HepG2 (cell line): ENCODE results near the gene TPO. TPM values are rescaled to one million over a fixed set of nuclear protein-coding genes. Genes with fewer than 3 reads are reported as not detected.

ENCODE experiments used
- ATAC-seq: fragments of 200-7000 bp; cut with Tn5 transposase; 3 replicates; pipeline ENCODE4 v1.9.1; 2020; ENCODE audit warnings: mild to moderate bottlenecking, moderate library complexity
- BruUV-seq: library from RNA; stranded (reverse); fragments of 400-500 nt; replicated peaks from 2 replicates; lab custom pipeline; 2021; lab: Mats Ljungman, UMichigan
- CTCF ChIA-PET: fragments of 300-600 bp; formaldehyde crosslinking; extraction: SDS; loops from one replicate; lab custom pipeline; 2021; ENCODE audit warnings: low total read pairs, inconsistent platforms, low intra/inter-chr PET ratio; lab: Yijun Ruan, JAX
- POLR2A ChIA-PET: fragments of 350-600 bp; sonication (Branson Sonifier 250); formaldehyde crosslinking; loops from one replicate; lab custom pipeline; 2020; ENCODE audit warnings: antibody characterized with exemption, inconsistent platforms; lab: Yijun Ruan, JAX
- DNase-seq: peaks from one replicate; pipeline ENCODE4 v3.0.0-alpha.2; 2015; ENCODE audit warnings: low spot score
- FAIRE-seq: peaks from 3 replicates; lab custom pipeline; 2011; peaks lifted over from hg19 to GRCh38; lab: Jason Lieb, UNC
- H2AFZ ChIP-seq: one replicate; pipeline ENCODE4 v1.6.1; 2011; ENCODE audit warnings: low read length, inconsistent platforms
- H3K27ac ChIP-seq: fragments of 300-600 bp; 3 replicates; pipeline ENCODE4 v1.8.0; 2011; ENCODE audit warnings: mixed run types, mild to moderate bottlenecking, mixed read lengths, low read length, inconsistent platforms; ENCODE audit not compliant: insufficient read depth; ENCODE audit errors: extremely low read length
- H3K27me3 ChIP-seq, 2 experiments: fragments of 200-600 bp in 1 of 2; 2 replicates in 1 of 2; 3 replicates in 1 of 2; pipeline versions ENCODE4 v1.6.0 to v1.8.0; 2011; ENCODE audit warnings: low read length in 2 of 2, mild to moderate bottlenecking in 2 of 2, moderate library complexity in 2 of 2, inconsistent platforms in 1 of 2; ENCODE audit not compliant: insufficient read depth in 2 of 2, control insufficient read depth in 1 of 2
- H3K36me3 ChIP-seq, 2 experiments: fragments of 200-600 bp in 1 of 2; replicated peaks in 1 of 2; 2 replicates in 1 of 2; 3 replicates in 1 of 2; pipeline versions ENCODE4 v1.5.1 to v1.8.0; 2011; ENCODE audit warnings: low read length in 2 of 2, inconsistent platforms in 1 of 2; ENCODE audit not compliant: insufficient read depth in 2 of 2, control insufficient read depth in 1 of 2
- H3K4me1 ChIP-seq: 2 replicates; pipeline ENCODE4 v1.5.1; 2012; ENCODE audit warnings: low read length, inconsistent platforms; ENCODE audit not compliant: insufficient read depth
- H3K4me2 ChIP-seq: 2 replicates; pipeline ENCODE4 v1.6.0; 2011; ENCODE audit warnings: low read depth, low read length, inconsistent platforms
- H3K4me3 ChIP-seq, 3 experiments: fragments of 200-600 bp in 1 of 3; sonication (generic), shearing (Covaris generic) in 1 of 3; replicated peaks in 1 of 3; 2 replicates each; pipeline ENCODE4 v1.5.1; 2011 to 2016; ENCODE audit warnings: low read length in 3 of 3, inconsistent platforms in 2 of 3, low read depth in 2 of 3, mild to moderate bottlenecking in 2 of 3, control low read depth in 1 of 3, mixed read lengths in 1 of 3; ENCODE audit not compliant: insufficient read depth in 1 of 3
- H3K79me2 ChIP-seq: one replicate; pipeline ENCODE4 v1.6.1; 2011; ENCODE audit warnings: low read length, inconsistent platforms; ENCODE audit not compliant: insufficient read depth
- H3K9ac ChIP-seq: 2 replicates; pipeline ENCODE4 v1.6.0; 2011; ENCODE audit warnings: mild to moderate bottlenecking, low read depth, low read length, inconsistent platforms; ENCODE audit not compliant: insufficient read depth
- H3K9me3 ChIP-seq: 2 replicates; pipeline ENCODE4 v1.5.1; 2012; ENCODE audit warnings: mild to moderate bottlenecking, low read length
- H4K20me1 ChIP-seq: 2 replicates; pipeline ENCODE4 v1.6.0; 2011; ENCODE audit warnings: inconsistent platforms, mild to moderate bottlenecking, low read length, moderate library complexity; ENCODE audit not compliant: insufficient read depth
- ATF3 ChIP-seq: sonication (generic); formaldehyde crosslinking; IDR thresholded peaks from 2 replicates; pipeline ENCODE4 v1.4.0; 2020; ENCODE audit warnings: missing genetic modification reagents
- ATM ChIP-seq: fragments of 450-650 bp; IDR thresholded peaks from 2 replicates; pipeline ENCODE4 v1.7.1; 2017; ENCODE audit warnings: mild to moderate bottlenecking, borderline replicate concordance
- ETV6 ChIP-seq: sonication (generic); formaldehyde crosslinking; conservative IDR thresholded peaks from 2 replicates; pipeline ENCODE4 v1.4.0; 2020; ENCODE audit warnings: missing genetic modification reagents
- HBP1 ChIP-seq: IDR thresholded peaks from 2 replicates; pipeline ENCODE4 v1.6.1; 2016; ENCODE audit warnings: low read depth, control low read depth
- HDAC2 ChIP-seq: sonication (generic); formaldehyde crosslinking; IDR thresholded peaks from 2 replicates; pipeline ENCODE4 v1.4.0; 2020; ENCODE audit warnings: missing genetic modification reagents
- MED8 ChIP-seq: sonication (generic); formaldehyde crosslinking; IDR thresholded peaks from 2 replicates; pipeline ENCODE4 v1.8.1; 2023; ENCODE audit warnings: mild to moderate bottlenecking, missing genetic modification reagents; ENCODE audit not compliant: insufficient replicate concordance
- PCBP1 ChIP-seq: fragments of 200-400 bp; formaldehyde crosslinking; IDR thresholded peaks from 2 replicates; pipeline ENCODE4 v1.6.1; 2017; ENCODE audit warnings: mild to moderate bottlenecking, low read depth, low read length, borderline replicate concordance
- SNAPC2 ChIP-seq: sonication (generic); formaldehyde crosslinking; IDR thresholded peaks from 2 replicates; pipeline ENCODE4 v1.8.1; 2022; ENCODE audit warnings: mild to moderate bottlenecking, missing genetic modification reagents
- SOX6 ChIP-seq, 2 experiments: fragments of 450-650 bp in 1 of 2; sonication (generic) in 1 of 2; formaldehyde crosslinking in 1 of 2; IDR thresholded peaks; 2 replicates each; pipeline versions ENCODE4 v1.4.0 to v1.6.1; 2017 to 2020; ENCODE audit warnings: antibody characterized with exemption in 1 of 2, mild to moderate bottlenecking in 1 of 2, missing genetic modification reagents in 1 of 2
- SPEN ChIP-seq: sonication (generic); formaldehyde crosslinking; IDR thresholded peaks from 2 replicates; pipeline ENCODE4 v1.5.1; 2020; ENCODE audit warnings: low read depth, mild to moderate bottlenecking, missing genetic modification reagents
- SRSF4 ChIP-seq: fragments of 200-400 bp; formaldehyde crosslinking; IDR thresholded peaks from one replicate; pipeline ENCODE4 v1.6.1; 2018; ENCODE audit warnings: mild to moderate bottlenecking, low read depth, low read length, moderate library complexity; ENCODE audit not compliant: poor library complexity, severe bottlenecking
- ZBTB4 ChIP-seq: sonication (generic); formaldehyde crosslinking; IDR thresholded peaks from 2 replicates; pipeline ENCODE4 v1.4.0; 2020; ENCODE audit warnings: missing genetic modification reagents, mild to moderate bottlenecking, borderline replicate concordance
- ZFP41 ChIP-seq: sonication (generic); formaldehyde crosslinking; IDR thresholded peaks from 2 replicates; pipeline ENCODE4 v1.4.0; 2020; ENCODE audit warnings: mild to moderate bottlenecking, missing genetic modification reagents, borderline replicate concordance
- ZNF451 ChIP-seq: sonication (generic); formaldehyde crosslinking; IDR thresholded peaks from 2 replicates; pipeline ENCODE4 v1.5.0; 2020; ENCODE audit warnings: mild to moderate bottlenecking, missing genetic modification reagents
- ZNF543 ChIP-seq: sonication (generic); formaldehyde crosslinking; IDR thresholded peaks from 2 replicates; pipeline ENCODE4 v1.4.0; 2020; ENCODE audit warnings: mild to moderate bottlenecking, missing genetic modification reagents
- ZNF550 ChIP-seq: sonication (generic); formaldehyde crosslinking; IDR thresholded peaks from 2 replicates; pipeline ENCODE4 v1.4.0; 2020; ENCODE audit warnings: mild to moderate bottlenecking, missing genetic modification reagents, borderline replicate concordance
- WGBS: methylation state at CpG from one replicate; pipeline ENCODE4 v1.1.6; 2017; ENCODE audit warnings: low lambda C conversion rate; 5-methylcytosine and 5-hydroxymethylcytosine counted together
- in situ Hi-C: cut with HindIII; loops from 2 replicates; pipeline ENCODE4 v1.10.0; 2017; ENCODE audit warnings: low pct_unique_long_range_greater_than_20kb; ENCODE audit not compliant: extremely low pct_ligation_motif_present
- intact Hi-C: fragments of 100-400 bp; cut with micrococcal nuclease; formaldehyde crosslinking; loops from one replicate; pipeline ENCODE4 v1.10.0; 2022; ENCODE audit not compliant: unreplicated experiment
- polyA plus RNA-seq, 8 experiments: library from polyadenylated mRNA; depleted of rRNA in 3 of 8; stranded (reverse) in 7 of 8; unstranded in 1 of 8; fragments of >200 nt; fragmentation: Illumina TruSeq in 4 of 8; extraction: Trizol in 4 of 8; gene quantifications; 2 replicates each; pipeline versions ENCODE4 v1.2.1 to v1.2.3, GENCODE V29; 2011 to 2016; ENCODE audit warnings: low read depth in 4 of 8, missing spikeins in 1 of 8, mixed read lengths in 1 of 8; ENCODE audit not compliant: insufficient read depth in 1 of 8
- total RNA-seq, 5 experiments: library from RNA; depleted of rRNA; stranded (reverse); fragments of >200 nt; fragmentation: Illumina TruSeq; extraction: Trizol; gene quantifications; 2 replicates each; pipeline ENCODE4 v1.2.3, GENCODE V29; 2016; ENCODE audit warnings: low read depth in 1 of 5

The TPO gene
- total and polyA plus RNA-seq, 2 of the 13 experiments (the other 11 are each of a cell fraction or from before 2014, with no cell fraction given) = not detected

- TF ChIP-seq SNAPC2 = no peak
Measured at GRCh38 chr2:1511455-1511854, 98.2 kb downstream of the TPO start (continued).

GRCh38 chr2:1512321-1513289 is 99.3 kb downstream of the TPO start:
- FAIRE-seq = no peak
- H3K79me2 ChIP-seq = no peaks in the 10 kb centered on the region
- no peak overlapping the region for H3K9ac ChIP-seq
- BruUV-seq = no TSS peak
- H3K4me2 ChIP-seq = no peak overlapping the region
- CTCF ChIA-PET = no interaction called here
- no peak overlapping the region for H3K4me3 ChIP-seq
- TF ChIP-seq SPEN (CRISPR knock-in tag) = no peak
- TF ChIP-seq ZNF543 (CRISPR knock-in tag) = no peak
- TF ChIP-seq HDAC2 (CRISPR knock-in tag) = no peak
- no peak for TF ChIP-seq ATF3 (CRISPR knock-in tag)
- no peak for TF ChIP-seq ZNF451
- TF ChIP-seq PCBP1 = no peak
- TF ChIP-seq SRSF4 = no peak
- TF ChIP-seq ZBTB4 = no peak
- TF ChIP-seq MED8 (CRISPR knock-in tag) = no peak
- no peak for TF ChIP-seq SOX6 (IDR thresholded peaks at IDR 0.05)
- no peak for TF ChIP-seq SOX6 (CRISPR knock-in tag; IDR thresholded peaks at IDR 0.05)
- no peak for TF ChIP-seq ZFP41 (CRISPR knock-in tag)
- no peak for TF ChIP-seq ZNF550 (CRISPR knock-in tag)
- TF ChIP-seq ATM = no peak
- TF ChIP-seq HBP1 (CRISPR knock-in tag) = no peak
- TF ChIP-seq ETV6 = no peak
- no peak overlapping the region for H3K27ac ChIP-seq
- in situ Hi-C loops = no loop called here
- no peaks in the 10 kb centered on the region for H3K9me3 ChIP-seq
- no peaks in the 10 kb centered on the region for H3K4me1 ChIP-seq
- POLR2A ChIA-PET = no interaction called here
- 24% methylated on average over 22 of the region's 36 CpGs for WGBS
- intact Hi-C loops = no loop called here
- no peaks in the 10 kb centered on the region; the same call in 1 of the 2 replicates for H4K20me1 ChIP-seq
- H2AFZ ChIP-seq = no peak overlapping the region
- peaks cover 12 to 64% of the 10 kb centered on the region in 2 experiments for H3K27me3 ChIP-seq
- H3K36me3 ChIP-seq = no peaks in the 10 kb centered on the region
- no peak; the same call in 2 of the 3 replicates for ATAC-seq
- DNase-seq = no peak
